HT-29 (cell line): ENCODE measurements around the gene TCEAL9. TPM values are rescaled to one million over a fixed set of nuclear protein-coding genes. Genes with fewer than 3 reads are reported as not detected.
A peak's percentile ranks its signal among the peaks of the same experiment; 100 is the strongest.
"Not testable (repeated sequence)": the region's sequence is repeated elsewhere in the genome, so short reads cannot be mapped to it uniquely, and the experiment has no call there.

Experiments
- DNase-seq: peaks from one replicate; pipeline ENCODE4 v3.0.0-alpha.2; 2015; ENCODE audit warnings: low spot score
- total RNA-seq: library from RNA; depleted of rRNA; stranded (reverse); fragments of >200 nt; shearing (Covaris generic); gene quantifications from 2 replicates; pipeline ENCODE4 v1.2.3, GENCODE V29; 2014; rRNA removed

TCEAL9 gene
- total RNA-seq, result 10.3 and 11.8 TPM in 2 replicates

GRCh38 chrX:103356130-103356798 lies at the start of gene TCEAL9:
Gene TCEAL9, plus strand, starts transcription at chrX:103356506. Its CDS starts 1,179 bp downstream, at chrX:103357685.
- DNase-seq, result peak; percentile 30

- no peak for DNase-seq
These were observed 46.3 kb upstream of the TCEAL9 start for GRCh38 chrX:103309860-103310554.

- no peak for DNase-seq
These were observed 45.5 kb upstream of the TCEAL9 start, which contains the start of gene BEX2 for GRCh38 chrX:103310555-103311398. Gene BEX2, minus strand, starts transcription at chrX:103310990. Its CDS starts 1,014 bp downstream, at chrX:103309976.

GRCh38 chrX:103311399-103311780 lies 44.9 kb upstream of the TCEAL9 start:
- no peak for DNase-seq

- no peak for DNase-seq
These were observed 26.3 kb upstream of the TCEAL9 start, which contains the start of gene TCEAL7 for GRCh38 chrX:103329991-103330390. Gene TCEAL7, plus strand, starts transcription at chrX:103330239. Its CDS starts 1,165 bp downstream, at chrX:103331404.

- no peak for DNase-seq
These were observed 25.5 kb upstream of the TCEAL9 start for GRCh38 chrX:103330681-103331288.

- DNase-seq, result no peak
These were observed 17.6 kb upstream of the TCEAL9 start for GRCh38 chrX:103338663-103339062.

- peak; percentile 57 for DNase-seq
These were observed 13.2 kb upstream of the TCEAL9 start for GRCh38 chrX:103343105-103343504.

GRCh38 chrX:103344606-103345005 lies 11.7 kb upstream of the TCEAL9 start:
- no peak for DNase-seq

- no peak for DNase-seq
These were observed 8.5 kb upstream of the TCEAL9 start for GRCh38 chrX:103347682-103348397.

- peak; percentile 16 for DNase-seq
These were observed 552 bp downstream of the TCEAL9 start for GRCh38 chrX:103356858-103357257.

GRCh38 chrX:103357871-103358270 lies 1.6 kb downstream of the TCEAL9 start:
- DNase-seq, result no peak

- DNase-seq, result not testable (repeated sequence)
These were observed 3.3 kb downstream of the TCEAL9 start for GRCh38 chrX:103359605-103360004.

GRCh38 chrX:103360092-103360491 lies 3.8 kb downstream of the TCEAL9 start:
- no peak for DNase-seq

GRCh38 chrX:103360916-103361315 lies 4.6 kb downstream of the TCEAL9 start:
- no peak for DNase-seq

GRCh38 chrX:103361798-103362197 lies 5.5 kb downstream of the TCEAL9 start:
- DNase-seq, result no peak

GRCh38 chrX:103362474-103362873 lies 6.2 kb downstream of the TCEAL9 start:
- no peak for DNase-seq

GRCh38 chrX:103363046-103363445 lies 6.7 kb downstream of the TCEAL9 start:
- no peak for DNase-seq

- DNase-seq, result no peak
These were observed 11.2 kb downstream of the TCEAL9 start for GRCh38 chrX:103367502-103367901.

GRCh38 chrX:103369479-103369878 lies 13.2 kb downstream of the TCEAL9 start:
- no peak for DNase-seq

- no peak for DNase-seq
These were observed 16.6 kb downstream of the TCEAL9 start for GRCh38 chrX:103372886-103373285.
